Measurements from ENCODE around the gene ARF6. TPM values are rescaled to one million over a fixed set of nuclear protein-coding genes. Genes with fewer than 3 reads are reported as not detected.

Gene ARF6
- total RNA-seq, 1 experiment from 2014 or later: 88.8 TPM

GRCh38 chr14:49920935-49921334 is 28.1 kb downstream of the ARF6 start (continued):
- no peak for TF ChIP-seq SIN3A (IDR thresholded peaks at IDR 0.05; ENCODE audit: low read depth)
- TF ChIP-seq JUND (IDR thresholded peaks at IDR 0.05): no peak
- TF ChIP-seq SRF (IDR thresholded peaks at IDR 0.05; ENCODE audit: low read depth): no peak
- TF ChIP-seq TCF7L2 (IDR thresholded peaks at IDR 0.05; ENCODE audit: borderline replicate concordance, extremely low read depth, insufficient read depth, insufficient read length): no peak
- no peak for TF ChIP-seq CBX3 (IDR thresholded peaks at IDR 0.05; ENCODE audit: low read depth)
- no peak for TF ChIP-seq YY1 (IDR thresholded peaks at IDR 0.05; ENCODE audit: extremely low read depth, insufficient replicate concordance, low read depth, low read length)

- ChIA-PET RAD21 (ENCODE audit: low non-redundant PET in 1 of 2, low total read pairs in 2 of 2, uncharacterized antibody in 2 of 2, unreplicated experiment in 2 of 2) (no interaction called here), POLR2A (no interaction called here), CTCF (no interaction called here)
- Histone ChIP-seq H3K9ac (ENCODE audit: low read length) (no peak overlapping the region), H4K20me1 (ENCODE audit: insufficient read depth) (no peaks in the 10 kb centered on the region), H3K9me3 (ENCODE audit: control insufficient read depth in 1 of 2, insufficient read depth in 1 of 2, low read depth in 1 of 2, low read length in 2 of 2) (no peaks in the 10 kb centered on the region), H3K27me3 (ENCODE audit: insufficient read depth, low read length) (no peaks in the 10 kb centered on the region), H3K36me3 (ENCODE audit: control insufficient read depth in 1 of 2, insufficient read depth in 2 of 2, low read length in 2 of 2) (no peaks in the 10 kb centered on the region), H3K9me2 (ENCODE audit: insufficient read depth) (no peaks in the 10 kb centered on the region), H3K4me1 (ENCODE audit: control insufficient read depth in 1 of 2, insufficient read depth in 2 of 2, low read length in 2 of 2) (0 out of 4 replicates have a peak, but pooled peaks cover 0 to 5% of the 10 kb centered on the region in 2 experiments), H3K4me2 (ENCODE audit: low read length) (no peak overlapping the region), H3K27ac (ENCODE audit: low read depth, low read length) (no peak overlapping the region), H3K79me2 (ENCODE audit: insufficient read depth, low read length) (no peaks in the 10 kb centered on the region), H3K4me3 (replicated peaks in 1 of 2; ENCODE audit: low read depth in 1 of 2, low read length in 2 of 2) (no peak overlapping the region), H2AFZ (ENCODE audit: low read depth, low read length, poor library complexity, severe bottlenecking) (no peak overlapping the region)
- no peak for TF ChIP-seq REST (IDR thresholded peaks at IDR 0.05; ENCODE audit: low read depth)
- no peak for TF ChIP-seq EZH2 (IDR thresholded peaks at IDR 0.05)
- TF ChIP-seq YY1 (IDR thresholded peaks at IDR 0.05; ENCODE audit: extremely low read depth, insufficient replicate concordance, low read depth, low read length): no peak
- TF ChIP-seq SP1 (IDR thresholded peaks at IDR 0.05; ENCODE audit: low read depth): no peak
- no peak for TF ChIP-seq ZFX (IDR thresholded peaks at IDR 0.05)
- no peak for TF ChIP-seq POLR2A (IDR thresholded peaks at IDR 0.05; ENCODE audit: borderline replicate concordance, extremely low read depth, insufficient read depth, insufficient read length)
- no peak for TF ChIP-seq MAX (IDR thresholded peaks at IDR 0.05)
- no peak for TF ChIP-seq CEBPB (IDR thresholded peaks at IDR 0.05; ENCODE audit: low read depth)
- TF ChIP-seq TCF7L2 (IDR thresholded peaks at IDR 0.05; ENCODE audit: borderline replicate concordance, extremely low read depth, insufficient read depth, insufficient read length): no peak
- no peak for TF ChIP-seq SIN3A (IDR thresholded peaks at IDR 0.05; ENCODE audit: low read depth)
- TF ChIP-seq RAD21 (IDR thresholded peaks at IDR 0.05; ENCODE audit: low read depth): no peak
- TF ChIP-seq EZH2phosphoT487 (IDR thresholded peaks at IDR 0.05; ENCODE audit: borderline replicate concordance): no peak
- ATAC-seq (no peak), DNase-seq (ENCODE audit: low read depth, low spot score) (no peak)
- intact Hi-C loops (cut with micrococcal nuclease): no loop called here
- no TSS peak for BruUV-seq (replicated peaks)
These were observed 28.5 kb downstream of the ARF6 start for GRCh38 chr14:49921401-49921800.

Data from HCT116 (cell line).